NCI-H748 (cell line): Measurements from ENCODE around the gene DYSF.
A peak's percentile ranks its signal among the peaks of the same experiment; 100 is the strongest.

Experiments
- DNase-seq: peaks from one replicate; lab custom pipeline; 2025; ENCODE audit not compliant: unreplicated experiment; lab: John Stamatoyannopoulos, UW

The DYSF gene

GRCh38 chr2:71498261-71498701, 44.9 kb downstream of the DYSF start:
- no peak for DNase-seq

- DNase-seq: no peak
Observed at GRCh38 chr2:71499691-71500090, 46.3 kb downstream of the DYSF start.

GRCh38 chr2:71500426-71501079, 47.2 kb downstream of the DYSF start:
- no peak for DNase-seq

- no peak for DNase-seq
Observed at GRCh38 chr2:71502941-71503738, 49.8 kb downstream of the DYSF start.

- DNase-seq: no peak
Observed at GRCh38 chr2:71503837-71504236, 50.5 kb downstream of the DYSF start.

GRCh38 chr2:71504611-71505010, 51.2 kb downstream of the DYSF start:
- no peak for DNase-seq

GRCh38 chr2:71505086-71505769, 51.9 kb downstream of the DYSF start:
- DNase-seq: peak; percentile 50

- DNase-seq: no peak
Observed at GRCh38 chr2:71505770-71506140, 52.4 kb downstream of the DYSF start.

GRCh38 chr2:71506222-71507153, 53.1 kb downstream of the DYSF start:
- no peak for DNase-seq

GRCh38 chr2:71507476-71507875, 54.1 kb downstream of the DYSF start:
- DNase-seq: no peak

GRCh38 chr2:71510196-71510807, 56.9 kb downstream of the DYSF start:
- DNase-seq: peak; percentile 52

- DNase-seq: no peak
Observed at GRCh38 chr2:71510938-71511337, 57.6 kb downstream of the DYSF start.

GRCh38 chr2:71511776-71512175, 58.4 kb downstream of the DYSF start:
- DNase-seq: no peak

- no peak for DNase-seq
Observed at GRCh38 chr2:71512386-71512785, 59.0 kb downstream of the DYSF start.

- no peak for DNase-seq
Observed at GRCh38 chr2:71513096-71513495, 59.7 kb downstream of the DYSF start.

GRCh38 chr2:71513721-71514120, 60.4 kb downstream of the DYSF start:
- no peak for DNase-seq

- no peak for DNase-seq
Observed at GRCh38 chr2:71516253-71516888, 63.0 kb downstream of the DYSF start.

- no peak for DNase-seq
Observed at GRCh38 chr2:71517851-71518250, 64.5 kb downstream of the DYSF start.

GRCh38 chr2:71521436-71521950, 68.1 kb downstream of the DYSF start:
- no peak for DNase-seq

- no peak for DNase-seq
Observed at GRCh38 chr2:71524476-71524875, 71.1 kb downstream of the DYSF start.
